ENCODE results near the gene CDK14. TPM values are rescaled to one million over a fixed set of nuclear protein-coding genes. Genes with fewer than 3 reads are reported as not detected.

The CDK14 gene
- total RNA-seq, 4 donors from 2014 or later = 3.3 to 61.6 (median 38.7) TPM

DNA sequence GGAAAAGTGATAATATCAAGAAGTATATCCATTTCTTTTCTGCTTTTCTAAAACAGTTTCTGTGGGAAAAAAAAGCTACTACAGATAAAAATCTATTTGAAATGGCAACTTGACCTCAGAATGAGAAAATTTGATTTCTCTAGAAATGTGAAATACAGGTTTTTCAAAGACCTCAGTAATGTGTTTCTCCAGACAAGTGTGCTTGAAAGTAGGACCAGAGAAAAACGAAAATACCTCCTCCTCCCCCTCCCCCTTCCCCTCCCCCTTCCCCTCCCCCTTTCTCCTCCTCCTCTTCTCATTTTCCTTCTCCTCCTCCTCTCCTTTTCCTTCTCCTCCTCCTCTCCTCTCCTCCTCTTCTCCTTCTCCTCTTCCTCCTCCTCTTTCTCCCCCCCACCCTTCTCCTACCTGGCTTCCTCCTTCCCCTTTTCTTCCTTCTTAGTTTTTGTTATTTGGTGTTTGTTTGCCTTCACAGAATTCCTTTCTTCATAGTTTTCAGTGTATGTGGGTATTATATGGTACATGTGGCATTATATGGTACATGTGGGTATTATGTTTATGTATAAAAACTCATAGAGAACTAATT, 179.4 kb downstream of the CDK14 start:
- Histone ChIP-seq H3K4me1 (no peaks in the 10 kb centered on the region), H3K27ac (no peak overlapping the region), H3K36me3 (no peaks in the 10 kb centered on the region), H3K4me3 (no peak overlapping the region), H3K27me3 (no peaks in the 10 kb centered on the region), H3K9me3 (no peaks in the 10 kb centered on the region)
- intact Hi-C loops (cut with DNase I; ENCODE audit: low total_unique reads) = no loop called here
- TF ChIP-seq POLR2A (IDR thresholded peaks at IDR 0.05) = no peak
- TF ChIP-seq, protein P1, sequence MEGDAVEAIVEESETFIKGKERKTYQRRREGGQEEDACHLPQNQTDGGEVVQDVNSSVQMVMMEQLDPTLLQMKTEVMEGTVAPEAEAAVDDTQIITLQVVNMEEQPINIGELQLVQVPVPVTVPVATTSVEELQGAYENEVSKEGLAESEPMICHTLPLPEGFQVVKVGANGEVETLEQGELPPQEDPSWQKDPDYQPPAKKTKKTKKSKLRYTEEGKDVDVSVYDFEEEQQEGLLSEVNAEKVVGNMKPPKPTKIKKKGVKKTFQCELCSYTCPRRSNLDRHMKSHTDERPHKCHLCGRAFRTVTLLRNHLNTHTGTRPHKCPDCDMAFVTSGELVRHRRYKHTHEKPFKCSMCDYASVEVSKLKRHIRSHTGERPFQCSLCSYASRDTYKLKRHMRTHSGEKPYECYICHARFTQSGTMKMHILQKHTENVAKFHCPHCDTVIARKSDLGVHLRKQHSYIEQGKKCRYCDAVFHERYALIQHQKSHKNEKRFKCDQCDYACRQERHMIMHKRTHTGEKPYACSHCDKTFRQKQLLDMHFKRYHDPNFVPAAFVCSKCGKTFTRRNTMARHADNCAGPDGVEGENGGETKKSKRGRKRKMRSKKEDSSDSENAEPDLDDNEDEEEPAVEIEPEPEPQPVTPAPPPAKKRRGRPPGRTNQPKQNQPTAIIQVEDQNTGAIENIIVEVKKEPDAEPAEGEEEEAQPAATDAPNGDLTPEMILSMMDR (IDR thresholded peaks at IDR 0.05) = no peak
- no peak for DNase-seq

- TF ChIP-seq, protein P1 (IDR thresholded peaks at IDR 0.05) = no peak
- TF ChIP-seq POLR2A (IDR thresholded peaks at IDR 0.05) = no peak
- DNase-seq = no peak
- H3K4me1 ChIP-seq = no peaks in the 10 kb centered on the region
These were observed 180.9 kb downstream of the CDK14 start for GRCh38 chr7:90777041-90777440.

DNA sequence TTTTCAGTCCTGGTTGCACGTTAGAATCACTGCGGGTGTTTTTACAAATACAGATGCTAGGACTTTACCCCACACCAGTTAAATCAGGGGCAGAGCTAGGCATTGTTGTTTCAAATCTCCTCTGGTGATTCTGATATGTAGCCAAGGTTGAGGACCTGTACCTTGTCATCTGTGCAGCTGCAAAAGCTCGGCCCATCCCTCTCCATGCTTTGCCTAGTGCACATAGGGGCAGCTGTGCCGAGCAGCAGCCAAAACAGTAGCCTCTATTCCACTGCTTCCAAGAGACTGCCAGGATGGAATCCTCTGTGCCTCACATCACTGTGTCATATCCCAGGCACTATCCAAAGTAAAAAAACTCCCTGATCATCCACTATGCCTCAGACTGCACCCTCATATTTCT, 181.3 kb downstream of the CDK14 start:
- TF ChIP-seq, protein P1 (IDR thresholded peaks at IDR 0.05) = no peak
- TF ChIP-seq POLR2A (IDR thresholded peaks at IDR 0.05) = no peak
- intact Hi-C loops (cut with DNase I; ENCODE audit: low total_unique reads) = no loop called here

More at GRCh38 chr7:90777041-90777440, 180.9 kb downstream of the CDK14 start:
- H3K27ac ChIP-seq = peak overlapping the region in 1 of 2 donors; percentile 37
- H3K27me3 ChIP-seq = no peaks in the 10 kb centered on the region
- no peaks in the 10 kb centered on the region for H3K9me3 ChIP-seq
- H3K4me3 ChIP-seq = no peak overlapping the region
- no peaks in the 10 kb centered on the region for H3K36me3 ChIP-seq
- intact Hi-C loops (cut with DNase I; ENCODE audit: low total_unique reads) = no loop called here

GRCh38 chr7:90777886-90778285, 181.8 kb downstream of the CDK14 start:
- no peaks in the 10 kb centered on the region for H3K4me1 ChIP-seq
- DNase-seq = no peak
- no peak for TF ChIP-seq POLR2A (IDR thresholded peaks at IDR 0.05)
- TF ChIP-seq, protein P1 (IDR thresholded peaks at IDR 0.05) = no peak
- H3K27me3 ChIP-seq = no peaks in the 10 kb centered on the region
- intact Hi-C loops (cut with DNase I; ENCODE audit: low total_unique reads) = no loop called here
- H3K27ac ChIP-seq = peak overlapping the region; percentile 27 to 37
- no peak overlapping the region for H3K4me3 ChIP-seq
- H3K36me3 ChIP-seq = no peaks in the 10 kb centered on the region
- no peaks in the 10 kb centered on the region for H3K9me3 ChIP-seq

More for the DNA sequence above, 181.3 kb downstream of the CDK14 start:
- no peaks in the 10 kb centered on the region for H3K9me3 ChIP-seq
- H3K36me3 ChIP-seq = no peaks in the 10 kb centered on the region
- H3K4me1 ChIP-seq = no peaks in the 10 kb centered on the region
- no peaks in the 10 kb centered on the region for H3K27me3 ChIP-seq
- H3K4me3 ChIP-seq = no peak overlapping the region
- peak; percentile 24 to 25 for DNase-seq
- H3K27ac ChIP-seq = peak overlapping the region; percentile 20 to 37

DNA sequence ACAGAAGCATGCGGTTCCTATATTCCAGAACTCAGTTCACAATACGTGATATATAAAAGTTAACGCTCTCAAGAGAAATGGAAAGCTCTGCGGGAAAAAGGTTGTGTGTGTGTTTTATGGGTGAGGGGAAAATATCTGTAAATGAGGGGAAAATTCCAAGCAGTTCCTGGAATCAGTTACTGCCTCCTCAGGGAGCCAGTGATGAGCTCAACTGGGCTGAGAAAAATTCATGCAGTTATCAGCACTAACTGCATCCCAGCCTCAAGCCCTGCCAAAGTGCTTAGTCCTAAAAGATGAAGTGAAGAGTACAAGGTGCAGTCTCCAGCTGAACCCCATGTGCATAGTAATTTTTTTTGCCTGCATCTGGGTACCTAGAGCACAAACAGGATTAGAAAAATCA, 191.9 kb downstream of the CDK14 start:
- Histone ChIP-seq H3K9me3 (no peaks in the 10 kb centered on the region), H3K27me3 (no peaks in the 10 kb centered on the region), H3K4me3 (no peak overlapping the region), H3K36me3 (no peaks in the 10 kb centered on the region), H3K4me1 (no peaks in the 10 kb centered on the region), H3K27ac (no peak overlapping the region)
- intact Hi-C loops (cut with DNase I; ENCODE audit: low total_unique reads) = no loop called here
- TF ChIP-seq, protein P1 (IDR thresholded peaks at IDR 0.05) = no peak
- no peak for TF ChIP-seq POLR2A (IDR thresholded peaks at IDR 0.05)
- no peak for DNase-seq
